Endometrium (tissue), 2 donors: ENCODE results near the gene CUL2.
"Not testable (repeated sequence)": the region's sequence is repeated elsewhere in the genome, so short reads cannot be mapped to it uniquely, and the experiment has no call there.

Source experiments
- FAIRE-seq: peaks from 2 replicates; lab custom pipeline; 2012; peaks lifted over from hg19 to GRCh38; lab: Jason Lieb, UNC
- donor health status: control.
- donor health status: control.

The CUL2 gene

GRCh38 chr10:34979938-34980337 is 110.2 kb downstream of the CUL2 start:
- FAIRE-seq: no peak

- FAIRE-seq: no peak
Measured at GRCh38 chr10:34978080-34978479, 112.1 kb downstream of the CUL2 start.

GRCh38 chr10:34976380-34976910 is 113.7 kb downstream of the CUL2 start:
- FAIRE-seq: not testable (repeated sequence)

GRCh38 chr10:34974364-34975065 is 115.6 kb downstream of the CUL2 start:
- not testable (repeated sequence) for FAIRE-seq

GRCh38 chr10:34973757-34974156 is 116.4 kb downstream of the CUL2 start:
- not testable (repeated sequence) for FAIRE-seq

GRCh38 chr10:34973121-34973520 is 117.0 kb downstream of the CUL2 start:
- FAIRE-seq: not testable (repeated sequence)

GRCh38 chr10:34972591-34972990 is 117.5 kb downstream of the CUL2 start:
- not testable (repeated sequence) for FAIRE-seq

GRCh38 chr10:34971606-34972334 is 118.4 kb downstream of the CUL2 start:
- not testable (repeated sequence) for FAIRE-seq

GRCh38 chr10:34969171-34969570 is 121.0 kb downstream of the CUL2 start:
- FAIRE-seq: no peak

GRCh38 chr10:34967335-34967880 is 122.7 kb downstream of the CUL2 start:
- FAIRE-seq: no peak

- FAIRE-seq: no peak
Measured at GRCh38 chr10:34966451-34966850, 123.7 kb downstream of the CUL2 start.

- no peak for FAIRE-seq
Measured at GRCh38 chr10:34966040-34966439, 124.1 kb downstream of the CUL2 start.

- FAIRE-seq: no peak
Measured at GRCh38 chr10:34964166-34964800, 125.9 kb downstream of the CUL2 start.

GRCh38 chr10:34962866-34963265 is 127.3 kb downstream of the CUL2 start:
- no peak for FAIRE-seq

- FAIRE-seq: no peak
Measured at GRCh38 chr10:34960983-34961382, 129.2 kb downstream of the CUL2 start.

- no peak for FAIRE-seq
Measured at GRCh38 chr10:34959786-34960185, 130.4 kb downstream of the CUL2 start.

GRCh38 chr10:34959321-34959720 is 130.8 kb downstream of the CUL2 start:
- no peak for FAIRE-seq
